Measurements from ENCODE around the gene NOL4L.

Gene NOL4L

GRCh38 chr20:32577657-32578056 is 7.5 kb downstream of the NOL4L start:
- Mint-ChIP-seq H3K4me3 (no peak overlapping the region), H3K4me1 (peaks cover 38% of the 10 kb centered on the region), H3K27ac (no peak overlapping the region), H3K9me3 (no peaks in the 10 kb centered on the region), H3K36me3 (ENCODE audit: low read depth) (no peaks in the 10 kb centered on the region), H3K27me3 (ENCODE audit: low read depth, poor library complexity) (peaks cover 2% of the 10 kb centered on the region)
- DNase-seq, result no peak
- TF ChIP-seq, protein P1, sequence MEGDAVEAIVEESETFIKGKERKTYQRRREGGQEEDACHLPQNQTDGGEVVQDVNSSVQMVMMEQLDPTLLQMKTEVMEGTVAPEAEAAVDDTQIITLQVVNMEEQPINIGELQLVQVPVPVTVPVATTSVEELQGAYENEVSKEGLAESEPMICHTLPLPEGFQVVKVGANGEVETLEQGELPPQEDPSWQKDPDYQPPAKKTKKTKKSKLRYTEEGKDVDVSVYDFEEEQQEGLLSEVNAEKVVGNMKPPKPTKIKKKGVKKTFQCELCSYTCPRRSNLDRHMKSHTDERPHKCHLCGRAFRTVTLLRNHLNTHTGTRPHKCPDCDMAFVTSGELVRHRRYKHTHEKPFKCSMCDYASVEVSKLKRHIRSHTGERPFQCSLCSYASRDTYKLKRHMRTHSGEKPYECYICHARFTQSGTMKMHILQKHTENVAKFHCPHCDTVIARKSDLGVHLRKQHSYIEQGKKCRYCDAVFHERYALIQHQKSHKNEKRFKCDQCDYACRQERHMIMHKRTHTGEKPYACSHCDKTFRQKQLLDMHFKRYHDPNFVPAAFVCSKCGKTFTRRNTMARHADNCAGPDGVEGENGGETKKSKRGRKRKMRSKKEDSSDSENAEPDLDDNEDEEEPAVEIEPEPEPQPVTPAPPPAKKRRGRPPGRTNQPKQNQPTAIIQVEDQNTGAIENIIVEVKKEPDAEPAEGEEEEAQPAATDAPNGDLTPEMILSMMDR (IDR thresholded peaks at IDR 0.05), result no peak

DNA sequence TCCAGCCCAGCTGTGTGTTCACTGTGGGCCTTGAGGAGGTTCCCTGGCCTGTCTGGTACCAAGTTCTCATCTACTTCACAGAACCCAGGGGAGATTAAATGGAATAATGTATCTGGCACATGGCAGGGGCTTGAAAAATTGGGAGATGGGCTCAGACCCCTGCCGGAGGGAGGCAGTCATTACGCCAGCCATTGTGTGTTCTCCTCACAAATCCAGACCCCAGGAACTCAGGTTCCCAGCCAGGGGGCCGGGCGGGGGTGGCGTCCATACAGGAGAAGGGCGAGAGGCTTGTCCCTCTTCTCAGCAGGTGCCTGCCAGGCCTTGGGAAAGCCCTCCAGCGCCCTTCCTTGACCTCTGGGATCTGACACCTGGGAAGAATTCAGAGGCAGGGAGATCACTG is 8.1 kb downstream of the NOL4L start:
- Mint-ChIP-seq H3K4me1 (peaks cover 41% of the 10 kb centered on the region), H3K27me3 (ENCODE audit: low read depth, poor library complexity) (peaks cover 3% of the 10 kb centered on the region), H3K4me3 (no peak overlapping the region), H3K9me3 (no peaks in the 10 kb centered on the region), H3K27ac (no peak overlapping the region), H3K36me3 (ENCODE audit: low read depth) (no peaks in the 10 kb centered on the region)
- DNase-seq, result no peak
- TF ChIP-seq, protein P1 (IDR thresholded peaks at IDR 0.05), result peak; percentile 47

DNA sequence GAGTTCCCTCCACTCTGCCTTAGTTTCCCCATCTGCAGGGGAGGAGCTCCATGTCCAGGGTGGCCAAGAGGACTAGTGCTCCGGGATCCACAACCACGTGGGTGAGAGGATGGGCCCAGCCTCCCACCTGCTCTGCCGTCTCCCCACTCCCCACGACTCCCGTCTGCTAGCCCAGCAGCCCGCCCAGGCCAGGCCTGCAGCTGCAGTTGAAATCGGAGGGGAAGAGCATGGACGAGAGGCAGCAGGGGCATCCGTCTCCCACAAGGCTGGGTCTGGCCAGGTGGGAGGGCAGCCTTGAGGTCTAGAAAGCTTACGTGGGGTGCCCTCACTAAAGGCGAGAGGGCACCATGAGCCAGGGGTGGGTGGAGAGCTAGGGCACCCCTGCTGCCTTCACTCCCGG is 8.6 kb downstream of the NOL4L start:
- Mint-ChIP-seq H3K27ac (no peak overlapping the region), H3K27me3 (ENCODE audit: low read depth, poor library complexity) (peaks cover 3% of the 10 kb centered on the region), H3K4me1 (peaks cover 41% of the 10 kb centered on the region), H3K4me3 (no peak overlapping the region), H3K9me3 (no peaks in the 10 kb centered on the region), H3K36me3 (ENCODE audit: low read depth) (no peaks in the 10 kb centered on the region)
- TF ChIP-seq, protein P1 (IDR thresholded peaks at IDR 0.05), result no peak
- no peak for DNase-seq

GRCh38 chr20:32575805-32576204 is 9.3 kb downstream of the NOL4L start:
- TF ChIP-seq, protein P1 (IDR thresholded peaks at IDR 0.05), result no peak
- H3K4me1 Mint-ChIP-seq, result peaks cover 41% of the 10 kb centered on the region
- no peaks in the 10 kb centered on the region for H3K36me3 Mint-ChIP-seq (ENCODE audit: low read depth)

DNA sequence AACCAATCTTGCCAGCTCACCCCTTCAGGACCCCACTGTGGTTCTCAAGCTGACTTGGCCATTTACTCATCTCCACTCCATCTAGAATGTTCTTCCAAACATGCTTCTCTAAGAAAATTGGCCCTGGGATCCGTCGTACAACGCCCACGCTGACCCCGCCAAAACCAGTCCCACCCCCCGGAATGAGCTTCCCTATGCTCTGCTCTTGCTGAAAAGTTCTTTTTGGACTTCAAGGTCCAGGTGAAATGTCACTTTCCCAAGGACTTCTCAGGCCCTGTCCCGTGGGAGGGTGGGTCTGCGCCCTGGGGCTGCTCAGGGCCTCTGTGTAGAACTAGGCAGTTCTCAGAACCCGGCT is 9.9 kb downstream of the NOL4L start:
- no peak overlapping the region for H3K4me3 Mint-ChIP-seq
- H3K27ac Mint-ChIP-seq, result no peak overlapping the region
- H3K27me3 Mint-ChIP-seq (ENCODE audit: low read depth, poor library complexity), result peaks cover 3% of the 10 kb centered on the region
- no peaks in the 10 kb centered on the region for H3K9me3 Mint-ChIP-seq
- DNase-seq, result no peak
- no peaks in the 10 kb centered on the region for H3K36me3 Mint-ChIP-seq (ENCODE audit: low read depth)
- H3K4me1 Mint-ChIP-seq, result peaks cover 41% of the 10 kb centered on the region
- TF ChIP-seq, protein P1 (IDR thresholded peaks at IDR 0.05), result no peak

More at GRCh38 chr20:32575805-32576204, 9.3 kb downstream of the NOL4L start:
- Mint-ChIP-seq H3K9me3 (no peaks in the 10 kb centered on the region), H3K4me3 (no peak overlapping the region), H3K27me3 (ENCODE audit: low read depth, poor library complexity) (peaks cover 3% of the 10 kb centered on the region), H3K27ac (no peak overlapping the region)
- no peak for DNase-seq

DNA sequence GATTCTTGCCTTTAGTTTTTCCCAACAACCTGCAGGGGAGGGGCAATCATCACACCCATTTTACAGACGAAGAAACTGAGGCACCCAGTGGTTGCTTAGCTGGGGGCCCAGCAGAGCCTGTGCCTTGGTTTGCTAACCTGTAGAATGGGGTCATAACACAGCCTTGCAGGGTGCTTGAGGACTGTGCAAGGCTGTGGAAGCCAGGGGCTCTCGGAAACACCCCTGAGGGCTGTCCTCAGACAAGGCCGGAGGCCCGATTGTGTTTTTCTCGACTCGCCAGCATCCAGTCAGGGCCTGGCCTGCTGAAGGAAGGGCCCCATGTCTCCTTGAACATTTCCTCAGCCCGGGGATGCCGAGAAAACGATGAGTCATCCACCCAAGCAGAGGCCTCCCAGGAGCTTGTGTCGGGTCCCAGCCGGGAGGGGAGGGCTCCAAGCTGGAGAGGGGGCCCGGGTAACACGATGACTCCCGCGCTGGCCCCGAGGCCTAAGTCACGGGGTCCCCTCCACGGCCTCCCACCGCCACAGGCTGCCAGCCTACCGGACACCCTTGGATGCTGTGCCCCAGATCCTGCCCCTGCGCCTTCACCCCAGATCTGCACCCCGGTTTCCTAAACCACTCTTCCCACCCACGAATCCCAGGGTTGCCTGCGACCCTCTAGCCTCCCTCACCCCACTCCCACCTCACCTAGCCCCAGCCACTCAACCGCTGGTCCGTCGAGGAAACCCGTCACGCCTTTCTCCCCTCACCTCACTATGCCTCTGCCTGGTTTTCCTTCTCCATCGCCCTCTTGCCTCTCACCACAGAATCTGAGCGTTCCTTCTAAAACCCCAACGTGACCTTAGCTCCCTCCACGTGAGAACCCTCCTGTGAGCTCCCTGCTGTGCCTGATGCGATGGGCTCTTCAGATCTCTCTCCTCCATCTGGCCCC is 10.6 kb downstream of the NOL4L start:
- Mint-ChIP-seq H3K36me3 (ENCODE audit: low read depth) (no peaks in the 10 kb centered on the region), H3K4me3 (no peak overlapping the region), H3K27ac (no peak overlapping the region), H3K9me3 (no peaks in the 10 kb centered on the region), H3K27me3 (ENCODE audit: low read depth, poor library complexity) (peaks cover 3% of the 10 kb centered on the region), H3K4me1 (peaks cover 42% of the 10 kb centered on the region)
- TF ChIP-seq, protein P1 (IDR thresholded peaks at IDR 0.05), result no peak
- no peak for DNase-seq

All from nephron progenitor cell (in vitro differentiated cells).